Measurements from ENCODE around the gene SNED1.

The SNED1 gene

DNA sequence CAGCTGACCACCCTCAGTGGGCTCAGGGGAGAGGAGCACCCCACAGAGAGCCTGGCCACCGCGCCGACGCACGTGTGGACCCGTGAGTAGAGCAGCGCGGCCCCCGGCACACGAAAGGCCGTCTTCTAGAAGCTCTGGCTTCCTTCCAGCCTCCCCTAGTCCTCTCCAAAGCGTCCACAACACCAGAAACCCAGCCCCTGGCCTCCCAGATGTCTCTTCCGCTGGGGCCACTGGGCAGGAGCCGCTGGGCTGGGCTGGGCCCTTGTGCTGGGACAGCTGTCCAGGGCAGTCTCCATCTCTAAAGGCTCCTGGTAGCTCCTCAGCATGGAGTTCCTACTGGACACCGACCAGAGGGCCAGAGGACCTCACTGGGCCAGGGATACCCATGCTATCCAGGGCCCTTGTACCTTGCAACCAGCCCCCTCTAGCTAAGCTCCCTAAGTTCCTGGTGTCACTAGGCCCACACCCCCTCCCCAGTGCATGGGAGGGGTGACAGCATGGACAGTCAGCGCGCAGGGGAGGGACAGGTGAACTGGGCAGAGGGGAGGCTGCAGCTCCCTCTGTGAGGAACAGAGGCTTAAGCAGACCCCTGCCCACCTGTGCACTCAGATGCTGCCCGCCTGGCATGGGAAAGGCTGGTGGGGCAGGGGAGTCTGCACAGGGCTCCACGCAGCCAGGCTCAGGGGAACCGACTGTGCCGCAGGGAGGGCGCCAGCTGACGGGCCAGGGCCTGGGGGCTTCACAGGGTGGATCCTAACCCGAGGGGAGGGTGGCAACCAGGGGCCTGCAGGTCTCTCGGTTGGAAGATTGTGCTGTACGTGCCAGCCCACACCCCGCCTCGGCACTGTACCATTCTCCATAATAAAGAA is 70.8 kb downstream of the SNED1 start:
- DNase-seq = no peak

DNA sequence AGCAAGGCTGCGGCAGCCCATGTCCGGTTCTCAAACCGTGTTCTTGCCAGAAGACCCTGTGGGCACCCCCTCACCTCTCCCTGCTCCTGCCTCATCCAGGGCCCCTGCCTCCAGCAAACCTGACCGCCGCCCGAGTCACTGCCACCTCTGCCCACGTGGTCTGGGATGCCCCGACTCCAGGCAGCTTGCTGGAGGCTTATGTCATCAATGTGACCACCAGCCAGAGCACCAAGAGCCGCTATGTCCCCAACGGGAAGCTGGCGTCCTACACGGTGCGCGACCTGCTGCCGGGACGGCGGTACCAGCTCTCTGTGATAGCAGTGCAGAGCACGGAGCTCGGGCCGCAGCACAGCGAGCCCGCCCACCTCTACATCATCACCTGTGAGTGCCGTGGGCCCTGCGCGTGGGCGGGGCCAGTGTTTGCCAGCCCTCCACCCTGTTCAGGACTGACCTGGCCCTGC is 71.4 kb downstream of the SNED1 start:
- DNase-seq = no peak

DNA sequence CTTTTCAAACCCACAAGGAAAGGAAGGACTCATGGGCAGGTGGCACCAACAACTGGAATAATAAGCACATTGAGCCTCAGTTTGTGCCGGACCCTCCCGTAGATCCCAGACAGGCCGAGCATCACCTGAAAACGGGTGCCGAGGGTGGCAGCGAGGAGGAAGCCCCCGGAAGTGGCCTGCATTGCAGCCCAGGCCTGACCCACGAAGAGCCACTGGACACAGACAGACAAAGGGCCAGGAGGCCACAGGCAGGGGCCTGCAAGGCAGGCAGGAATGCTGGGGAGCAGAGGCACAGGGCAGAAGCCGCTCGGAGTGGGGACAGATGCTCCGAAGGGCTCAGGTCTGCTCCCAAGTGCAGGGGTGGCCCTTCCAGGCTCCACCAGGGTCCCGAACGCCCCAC is 71.9 kb downstream of the SNED1 start:
- no peak for DNase-seq

DNA sequence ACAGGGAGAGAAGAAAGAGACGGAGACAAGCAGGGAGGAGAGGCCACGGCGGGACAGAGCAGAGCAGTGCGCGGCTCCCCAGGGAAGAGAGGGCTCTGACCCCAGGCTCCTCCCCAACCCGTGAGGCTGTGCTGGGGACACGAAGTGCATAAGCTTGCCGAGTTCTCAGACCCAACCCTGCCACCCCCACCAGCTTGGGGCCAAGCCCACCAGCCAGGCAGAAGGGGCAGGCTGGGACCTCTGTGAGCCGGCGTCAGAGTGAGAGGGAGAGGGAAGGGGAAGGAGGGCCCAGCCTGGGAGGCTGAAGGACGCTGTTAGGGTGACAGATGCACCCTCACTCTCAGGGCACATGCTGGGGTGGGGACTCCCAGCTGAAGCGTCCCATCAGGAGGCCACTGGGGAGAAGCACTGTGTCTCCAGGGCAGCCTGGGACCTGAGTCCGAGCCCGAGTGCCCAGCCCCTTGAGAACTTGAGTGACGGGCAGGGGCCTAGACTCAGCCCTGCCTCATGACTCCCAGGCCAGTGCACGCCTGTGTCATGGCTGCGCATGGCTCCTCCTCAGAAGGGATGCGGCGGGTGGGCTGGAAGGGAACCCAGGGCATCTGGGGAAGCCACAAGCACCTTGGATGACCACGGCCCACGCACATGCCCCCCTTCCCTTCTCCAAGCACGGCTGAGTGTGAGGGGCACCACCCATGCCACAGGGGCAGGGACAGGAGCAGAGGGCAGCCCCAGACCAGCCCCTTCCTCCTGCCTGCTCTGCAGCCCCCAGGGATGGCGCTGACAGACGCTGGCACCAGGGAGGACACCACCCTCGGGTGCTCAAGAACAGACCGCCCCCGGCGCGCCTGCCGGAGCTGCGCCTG is 72.6 kb downstream of the SNED1 start:
- DNase-seq = no peak

DNA sequence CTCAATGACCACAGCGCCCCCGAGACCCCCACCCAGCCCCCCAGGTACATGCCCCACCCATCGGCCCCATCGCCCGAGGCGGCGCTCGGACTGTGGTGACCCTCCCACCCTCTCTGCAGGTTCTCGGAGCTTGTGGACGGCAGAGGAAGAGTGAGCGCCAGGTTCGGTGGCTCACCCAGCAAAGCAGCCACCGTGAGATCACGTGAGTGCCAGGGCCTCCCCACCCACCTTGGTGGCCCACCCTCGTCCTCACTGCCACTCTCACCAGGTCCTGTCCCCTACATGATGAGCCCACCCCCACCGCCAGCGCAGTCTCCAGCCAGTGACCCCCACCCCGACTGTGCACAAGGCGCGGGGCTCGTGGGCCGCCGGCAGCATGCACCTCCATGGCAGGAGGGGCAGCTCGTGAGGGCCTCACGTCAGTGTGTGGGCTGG is 73.3 kb downstream of the SNED1 start:
- DNase-seq = no peak

DNA sequence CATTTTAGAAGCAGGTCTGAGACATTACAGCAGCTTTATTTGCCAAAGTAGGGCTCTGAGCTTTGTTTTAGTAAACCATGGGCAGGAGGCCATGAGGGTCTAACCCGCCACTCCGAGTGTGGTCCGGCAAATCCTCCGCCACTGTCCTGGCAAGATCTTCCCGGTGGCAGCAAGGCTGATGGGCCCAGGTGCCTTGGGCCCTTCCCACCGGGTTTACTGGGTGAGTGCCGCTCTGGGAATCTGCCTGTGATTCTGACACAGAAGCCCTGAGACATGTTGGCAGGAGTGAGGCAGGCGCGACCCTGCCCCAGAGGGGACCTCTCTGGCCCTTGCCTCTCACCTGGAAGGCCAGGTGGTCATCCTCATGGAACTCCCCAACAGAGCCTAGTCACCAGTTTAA is 73.7 kb downstream of the SNED1 start:
- DNase-seq = no peak

DNA sequence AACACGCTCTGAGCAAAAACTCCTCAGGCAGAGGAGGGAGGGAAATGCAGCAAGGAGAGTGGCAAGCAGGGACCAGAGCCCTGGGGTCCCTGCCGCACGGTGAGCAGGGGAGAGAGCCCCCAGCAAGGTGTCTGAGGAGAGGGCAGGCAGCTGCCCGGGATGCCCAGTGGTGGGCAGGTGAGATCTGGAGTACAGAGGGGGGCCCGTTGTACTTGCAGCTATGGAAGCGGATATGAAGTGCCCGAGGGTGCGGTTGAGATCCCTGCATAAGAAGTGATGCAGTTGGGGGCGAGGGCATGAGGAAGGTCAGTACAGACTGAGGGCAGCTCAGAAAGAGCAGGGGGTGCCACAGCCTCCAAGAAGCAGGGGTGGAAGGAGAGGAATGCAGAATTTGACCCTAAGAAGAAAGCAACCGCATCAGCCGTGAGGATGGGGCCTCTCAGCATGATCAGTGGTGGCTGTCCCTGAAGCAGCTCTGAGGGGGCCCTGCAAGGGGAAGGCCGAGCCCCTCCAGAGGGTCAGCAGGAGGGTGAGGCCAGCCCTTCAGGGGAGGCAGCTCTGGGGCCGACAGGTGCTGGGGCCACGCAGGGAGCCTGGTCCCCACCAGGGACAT is 74.2 kb downstream of the SNED1 start:
- no peak for DNase-seq

DNA sequence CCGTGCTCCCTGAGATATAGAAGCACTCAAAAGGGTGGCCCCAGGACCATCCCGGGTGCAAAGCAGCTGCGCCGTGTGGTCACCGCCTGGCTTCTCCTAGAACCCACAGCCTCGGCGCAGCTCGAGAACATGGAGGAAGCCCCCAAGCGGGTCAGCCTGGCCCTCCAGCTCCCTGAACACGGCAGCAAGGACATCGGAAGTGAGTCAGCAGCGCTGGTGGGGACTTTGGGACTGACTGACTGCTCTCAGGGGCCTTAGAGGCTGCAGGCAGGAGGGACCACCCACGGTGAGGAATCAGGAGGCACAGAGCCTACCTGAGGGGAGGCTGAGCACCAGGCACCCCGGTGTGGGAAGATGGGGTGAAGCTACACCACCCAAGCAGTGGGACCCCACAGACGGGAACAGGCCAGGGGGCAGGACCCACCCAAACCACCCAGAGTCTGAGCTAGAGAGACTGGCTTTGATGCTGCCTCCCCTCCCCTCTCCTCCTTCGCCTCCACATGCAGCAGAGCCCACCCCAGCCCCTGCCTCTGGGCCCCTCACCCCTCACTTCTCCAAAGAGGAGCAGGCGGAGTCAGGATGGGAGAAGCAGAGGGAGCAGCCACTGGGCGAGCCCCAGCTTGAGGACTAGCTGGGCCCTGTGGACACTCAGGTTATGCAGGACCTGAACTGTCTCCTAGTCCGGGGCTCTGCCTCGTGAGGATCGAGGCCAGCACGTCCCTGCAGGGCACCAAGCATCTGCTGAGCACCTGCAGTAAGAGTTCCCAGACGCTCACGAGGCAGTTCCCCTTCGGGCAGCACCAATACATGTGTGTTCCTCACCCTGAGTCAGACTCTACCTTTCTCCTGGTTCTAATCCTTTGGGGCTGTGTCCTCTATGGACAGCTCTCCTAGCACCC is 75.0 kb downstream of the SNED1 start:
- DNase-seq = no peak

DNA sequence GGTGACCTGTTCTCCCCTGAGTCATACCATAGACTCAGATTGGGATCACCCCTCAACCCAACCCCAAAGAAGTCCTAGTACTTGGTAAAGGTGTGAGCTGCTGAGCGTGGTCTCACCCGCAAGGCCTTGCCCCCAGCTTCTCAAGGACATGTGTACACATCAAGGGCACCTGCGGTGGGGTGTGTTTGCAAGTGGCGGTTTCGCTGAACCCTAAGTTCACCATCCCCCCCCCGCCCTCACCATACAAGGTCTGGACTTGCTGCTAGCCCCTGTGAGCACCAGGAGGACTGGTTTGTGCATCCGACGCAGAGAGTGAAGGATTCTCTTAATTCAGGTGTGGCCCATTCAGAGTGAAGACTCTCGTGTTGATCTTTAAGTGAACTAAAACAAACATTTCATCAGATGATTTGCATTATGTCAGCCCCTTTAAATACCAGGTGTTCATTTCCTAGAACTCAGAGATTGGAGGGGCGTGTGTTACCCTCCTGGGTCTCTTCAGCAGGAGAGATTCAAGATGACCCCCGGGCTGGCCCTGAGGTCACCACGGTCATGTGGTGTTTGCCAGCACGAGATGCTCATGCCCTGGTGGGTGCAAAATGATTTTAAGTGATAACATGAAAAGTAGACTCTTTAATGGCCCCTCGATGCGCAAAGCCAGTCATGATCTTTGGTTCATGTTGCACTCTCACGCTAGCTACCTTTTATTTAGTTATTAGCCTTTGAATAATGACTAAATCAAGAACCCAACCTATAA is 75.8 kb downstream of the SNED1 start:
- no peak for DNase-seq

DNA sequence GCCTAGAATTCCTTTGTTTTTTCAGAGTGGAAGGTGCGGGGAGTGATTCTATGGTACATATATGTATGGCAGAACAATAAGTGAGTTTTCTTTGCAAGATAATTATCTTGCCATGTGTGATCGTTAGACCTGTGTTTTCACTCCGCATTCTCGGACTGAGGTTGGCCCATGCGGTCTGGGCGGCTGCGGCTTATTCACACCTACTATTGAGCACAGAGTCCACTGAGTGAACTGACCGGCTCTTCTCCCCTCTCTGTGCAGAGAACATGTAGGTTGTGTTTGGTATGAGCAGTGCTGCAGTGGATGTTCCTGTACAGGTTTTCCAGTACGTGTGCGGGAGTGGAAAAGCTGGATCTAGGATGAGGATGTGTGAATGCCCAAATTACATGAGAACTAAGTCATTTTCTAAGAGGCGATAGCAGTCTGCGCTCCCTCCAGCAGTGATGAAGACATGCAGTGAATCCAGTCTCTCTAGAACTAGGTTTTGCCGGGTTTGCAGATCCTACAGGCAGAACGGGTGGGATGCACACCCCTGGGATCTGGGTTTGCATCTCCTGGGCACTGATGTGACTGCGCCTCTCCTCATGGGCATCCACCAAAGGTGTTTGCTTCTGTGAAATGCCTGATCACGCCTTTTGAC is 76.6 kb downstream of the SNED1 start:
- DNase-seq = no peak

DNA sequence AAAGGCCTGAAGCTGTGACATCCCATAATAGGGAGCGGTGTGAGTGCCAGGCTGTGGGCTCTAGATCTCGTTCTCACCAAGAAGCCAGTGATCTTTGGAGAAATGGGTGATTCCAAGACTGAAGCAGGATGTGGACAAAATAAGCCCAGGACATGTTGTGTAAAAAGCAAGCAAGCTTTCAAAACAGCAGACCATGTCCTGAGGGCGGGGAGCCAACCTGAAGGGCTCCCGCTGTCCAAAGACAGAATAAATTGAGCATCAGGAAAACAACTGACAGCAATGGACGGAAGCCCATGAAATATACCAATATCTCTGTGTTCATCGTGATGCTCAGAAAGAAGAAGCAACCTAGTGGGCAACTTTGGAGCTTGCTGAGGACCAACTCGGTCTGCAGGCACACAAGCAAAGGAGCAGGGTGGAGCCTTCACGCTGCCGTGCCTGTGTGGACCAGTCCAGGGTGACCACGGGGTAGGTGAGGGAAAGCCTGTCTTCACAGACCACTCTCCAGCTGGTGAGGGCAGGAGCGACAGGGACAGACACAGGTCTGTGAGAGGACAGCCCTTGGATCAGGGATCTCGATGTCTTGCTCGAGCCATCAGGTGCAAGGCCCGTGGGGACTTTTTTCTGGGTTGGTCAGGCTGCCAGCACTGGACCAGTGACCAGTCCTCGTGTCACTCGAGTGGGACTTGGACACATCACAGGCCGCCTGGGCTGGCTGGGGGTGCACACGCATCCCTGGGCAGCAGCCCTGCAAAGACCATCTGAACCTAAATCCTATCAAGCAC is 82.2 kb downstream of the SNED1 start:
- DNase-seq = no peak

DNA sequence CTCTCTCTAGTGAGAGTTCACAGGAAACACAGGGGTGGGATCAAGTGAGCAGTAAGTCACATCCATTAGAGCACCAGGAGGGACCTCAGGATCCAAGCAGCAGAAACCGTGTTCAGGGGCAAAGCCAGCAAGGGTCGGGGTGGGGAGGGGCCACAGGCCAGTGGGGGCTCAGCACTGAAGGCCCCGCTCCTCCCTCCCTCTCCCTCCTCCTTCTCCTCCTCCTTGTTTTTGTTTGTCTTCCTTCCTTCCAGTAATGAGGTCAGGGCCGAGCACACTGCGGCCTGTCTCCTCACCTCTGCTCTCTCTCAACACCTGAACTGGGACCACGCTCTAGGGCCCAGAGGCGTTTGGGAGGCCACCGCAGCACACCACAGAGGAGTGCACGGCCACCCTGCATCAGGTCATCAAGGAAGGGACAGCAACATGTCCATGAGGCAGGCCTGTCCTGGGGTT is 82.8 kb downstream of the SNED1 start:
- no peak for DNase-seq

DNA sequence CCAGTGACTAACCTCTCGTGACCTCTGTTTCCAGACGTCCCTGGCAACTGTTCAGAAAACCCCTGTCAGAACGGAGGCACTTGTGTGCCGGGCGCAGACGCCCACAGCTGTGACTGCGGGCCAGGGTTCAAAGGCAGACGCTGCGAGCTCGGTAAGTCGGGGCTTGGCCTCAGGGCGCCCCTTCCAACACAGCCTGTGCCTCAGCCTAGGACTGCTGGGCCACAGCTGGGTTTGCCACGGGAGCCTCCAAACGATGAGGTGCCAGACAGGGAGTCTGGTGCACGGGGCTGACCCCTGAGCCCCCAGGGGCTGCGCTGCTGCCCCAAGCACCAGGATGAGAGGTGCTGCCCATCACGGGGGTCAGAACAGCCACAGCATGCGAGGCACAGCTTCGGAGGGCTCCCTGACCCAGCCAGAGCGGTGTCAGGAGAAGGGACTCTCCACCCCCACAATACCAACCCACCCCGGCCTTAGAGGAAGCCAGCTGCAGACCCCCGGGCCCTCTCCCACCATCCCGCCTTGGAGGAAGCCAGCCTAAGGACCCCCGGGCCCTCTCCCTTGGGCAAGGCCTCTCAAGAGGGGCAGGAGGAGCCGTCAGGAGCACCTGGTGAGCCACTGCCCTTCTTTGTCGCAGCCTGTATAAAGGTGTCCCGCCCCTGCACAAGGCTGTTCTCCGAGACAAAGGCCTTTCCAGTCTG is 83.4 kb downstream of the SNED1 start:
- DNase-seq = no peak

DNA sequence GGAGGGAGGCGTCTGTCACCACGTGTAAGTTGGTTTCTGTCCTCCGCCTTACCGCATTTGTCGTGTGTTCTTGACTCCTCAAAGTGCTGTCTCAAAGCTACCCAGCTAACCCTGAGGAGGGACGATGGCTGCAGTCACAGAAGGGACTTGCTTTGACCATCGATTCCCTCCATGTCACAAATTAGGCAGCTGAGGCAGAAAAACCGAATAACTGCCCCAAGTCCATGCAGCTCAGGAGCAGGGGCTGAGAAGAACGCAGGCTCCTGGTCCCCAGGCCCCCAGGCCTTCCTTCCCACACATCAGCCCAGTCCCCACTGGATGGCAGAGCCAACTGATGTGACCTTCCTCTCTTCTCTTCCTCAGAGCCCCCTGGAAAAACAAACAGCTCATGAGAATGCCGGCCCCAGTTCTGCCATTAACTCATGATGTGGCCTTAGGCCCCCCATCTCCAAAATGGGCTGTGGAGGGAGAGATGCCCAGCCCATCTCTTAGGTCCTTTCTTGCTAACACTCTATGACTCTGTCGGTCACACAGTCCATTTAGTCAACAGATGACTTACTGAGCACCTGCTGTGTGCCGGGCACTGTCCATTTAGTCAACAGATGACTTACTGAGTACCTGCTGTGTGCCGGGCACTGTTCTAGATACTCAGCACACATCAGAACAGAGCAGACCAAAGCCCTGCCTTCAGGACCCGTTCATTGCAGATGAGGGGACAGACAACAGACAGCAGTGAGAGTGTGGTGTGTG is 84.1 kb downstream of the SNED1 start:
- DNase-seq = no peak

DNA sequence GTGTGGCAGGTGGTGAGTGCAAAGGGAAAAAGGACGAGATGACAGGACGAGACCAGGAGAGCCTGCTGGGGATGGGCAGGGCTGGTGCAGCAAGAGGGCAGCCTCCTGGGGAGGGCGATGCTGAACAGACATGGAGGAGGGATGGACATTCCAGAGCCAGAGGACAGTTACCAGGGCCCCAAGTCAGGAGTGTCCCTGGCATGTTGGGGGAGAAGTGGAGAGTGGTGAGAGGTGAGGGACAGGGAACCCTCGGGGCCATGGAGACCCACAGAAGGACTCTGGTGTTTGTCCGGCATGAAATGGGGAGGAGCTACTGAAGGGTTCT is 84.6 kb downstream of the SNED1 start:
- DNase-seq = no peak

DNA sequence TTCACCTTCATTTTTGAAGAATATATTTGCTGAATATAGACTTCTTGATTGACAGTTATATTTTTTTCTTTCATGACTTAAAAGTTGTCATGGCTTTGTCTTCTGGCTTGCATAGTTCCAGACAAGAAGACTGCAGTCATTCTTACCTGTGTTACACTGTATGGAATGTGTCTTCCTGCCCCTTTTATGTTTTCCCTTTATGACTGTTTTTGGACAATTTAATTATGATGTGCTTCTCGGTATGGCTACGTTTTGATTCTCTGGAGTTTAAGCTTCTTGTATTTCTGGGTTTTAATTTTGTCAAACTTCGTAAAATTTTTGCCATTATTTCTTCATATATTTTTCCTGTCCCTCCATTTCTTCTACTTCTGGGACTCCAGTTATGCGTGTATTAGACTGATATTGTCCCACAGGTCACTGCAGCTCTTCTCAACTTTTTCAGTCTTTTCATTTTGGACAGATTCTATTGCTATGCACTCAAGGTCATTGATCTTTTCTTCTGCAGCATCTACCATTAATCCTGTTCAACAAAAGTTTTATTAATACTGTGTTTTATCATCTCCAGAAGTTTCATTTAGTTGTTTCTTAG is 86.5 kb downstream of the SNED1 start:
- DNase-seq = no peak

DNA sequence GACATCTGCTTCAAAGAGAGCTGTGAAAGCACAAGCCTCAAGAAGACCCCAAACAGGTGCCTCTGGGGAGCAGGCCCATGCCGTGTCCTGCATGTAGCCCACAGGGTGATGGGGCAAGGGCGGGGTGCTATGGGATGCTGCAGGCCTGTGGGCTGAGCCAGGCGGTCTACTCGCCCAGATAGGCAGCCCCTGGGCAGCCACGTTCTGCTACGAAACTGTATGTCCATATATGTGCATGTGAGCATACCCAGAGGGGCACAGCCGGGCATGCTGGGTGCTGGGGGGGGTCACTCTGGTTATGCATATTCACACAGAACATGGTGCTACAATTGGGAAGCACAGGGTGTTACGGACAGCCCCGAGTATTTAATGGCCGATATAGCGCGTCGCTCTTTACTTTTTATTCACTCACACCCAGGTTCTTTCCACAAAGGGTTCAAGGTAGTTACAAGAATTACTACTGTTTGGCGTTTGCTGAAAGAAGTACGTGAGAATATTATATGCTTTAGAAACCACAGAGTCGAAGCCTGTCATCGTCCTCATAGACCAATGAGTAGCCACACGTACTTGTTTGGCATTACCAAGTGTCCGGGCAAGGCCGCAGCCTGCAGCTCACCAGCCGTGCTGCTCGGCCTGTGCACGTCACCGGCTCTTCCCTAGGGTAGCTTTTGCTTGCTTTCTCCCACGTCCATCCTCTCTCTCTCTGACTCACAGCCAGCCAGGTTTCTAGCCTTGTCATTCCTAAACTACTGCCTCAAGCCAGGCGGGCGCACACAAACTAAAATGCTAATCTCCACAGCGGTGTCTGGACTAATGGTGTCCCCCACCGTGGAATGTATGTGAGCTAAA is 89.2 kb downstream of the SNED1 start:
- no peak for DNase-seq

DNA sequence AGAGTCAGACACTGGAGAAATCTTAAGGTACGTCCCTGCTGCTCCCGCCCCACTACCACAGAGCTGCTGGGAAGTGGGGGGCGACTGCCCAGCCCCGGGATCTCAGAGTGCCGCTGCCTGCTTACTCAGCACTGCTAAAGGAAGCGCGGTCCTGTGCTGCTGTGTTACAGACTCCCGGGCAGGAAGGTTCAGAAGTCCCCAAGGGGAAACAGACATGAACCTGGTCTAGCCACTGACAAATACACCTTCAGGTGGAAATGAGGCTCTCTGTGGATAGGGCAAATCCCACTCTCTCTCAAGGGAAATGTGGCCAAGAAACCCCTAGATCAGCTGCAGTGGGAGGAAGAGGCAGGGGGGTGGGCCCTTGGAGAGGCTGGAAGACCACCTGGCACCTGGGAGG is 90.0 kb downstream of the SNED1 start:
- no peak for DNase-seq

All from inflammatory macrophage treated with lipopolysaccharide for 1 hour (primary cell).